Cerebellar cortex (tissue), 1 donor: ENCODE results near the gene A4GALT.
A peak's percentile ranks its signal among the peaks of the same experiment; 100 is the strongest.

Experiments
- DNase-seq: peaks from one replicate; pipeline ENCODE4 v3.0.0-alpha.2; 2015; ENCODE audit warnings: low spot score

The A4GALT gene

GRCh38 chr22:42648368-42649245, 72.1 kb downstream of the A4GALT start:
- peak; percentile 21 for DNase-seq

DNA sequence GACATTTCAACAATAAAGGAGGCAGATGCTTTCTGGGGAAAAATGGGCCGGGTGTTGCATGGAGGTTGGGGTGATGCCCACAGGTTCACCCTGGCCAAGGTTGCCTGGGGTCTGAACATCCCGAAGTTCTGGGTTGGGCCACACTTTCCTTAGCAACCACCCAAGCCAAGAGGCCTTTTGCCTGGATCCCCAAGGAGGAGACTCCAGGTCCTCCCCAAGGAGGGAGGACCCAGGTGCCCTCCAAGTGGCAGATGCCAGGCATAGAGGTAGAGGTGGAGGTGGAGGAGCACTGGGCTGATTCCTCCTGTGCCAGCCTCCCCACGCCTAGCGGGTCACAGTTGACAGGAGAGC, 72.7 kb downstream of the A4GALT start:
- DNase-seq, result no peak

- DNase-seq, result peak; percentile 58
These were observed 73.8 kb downstream of the A4GALT start for GRCh38 chr22:42646569-42647525.

GRCh38 chr22:42645938-42646568, 74.6 kb downstream of the A4GALT start:
- peak; percentile 43 for DNase-seq

- DNase-seq, result peak; percentile 42
These were observed 75.2 kb downstream of the A4GALT start for GRCh38 chr22:42645341-42645937.

DNA sequence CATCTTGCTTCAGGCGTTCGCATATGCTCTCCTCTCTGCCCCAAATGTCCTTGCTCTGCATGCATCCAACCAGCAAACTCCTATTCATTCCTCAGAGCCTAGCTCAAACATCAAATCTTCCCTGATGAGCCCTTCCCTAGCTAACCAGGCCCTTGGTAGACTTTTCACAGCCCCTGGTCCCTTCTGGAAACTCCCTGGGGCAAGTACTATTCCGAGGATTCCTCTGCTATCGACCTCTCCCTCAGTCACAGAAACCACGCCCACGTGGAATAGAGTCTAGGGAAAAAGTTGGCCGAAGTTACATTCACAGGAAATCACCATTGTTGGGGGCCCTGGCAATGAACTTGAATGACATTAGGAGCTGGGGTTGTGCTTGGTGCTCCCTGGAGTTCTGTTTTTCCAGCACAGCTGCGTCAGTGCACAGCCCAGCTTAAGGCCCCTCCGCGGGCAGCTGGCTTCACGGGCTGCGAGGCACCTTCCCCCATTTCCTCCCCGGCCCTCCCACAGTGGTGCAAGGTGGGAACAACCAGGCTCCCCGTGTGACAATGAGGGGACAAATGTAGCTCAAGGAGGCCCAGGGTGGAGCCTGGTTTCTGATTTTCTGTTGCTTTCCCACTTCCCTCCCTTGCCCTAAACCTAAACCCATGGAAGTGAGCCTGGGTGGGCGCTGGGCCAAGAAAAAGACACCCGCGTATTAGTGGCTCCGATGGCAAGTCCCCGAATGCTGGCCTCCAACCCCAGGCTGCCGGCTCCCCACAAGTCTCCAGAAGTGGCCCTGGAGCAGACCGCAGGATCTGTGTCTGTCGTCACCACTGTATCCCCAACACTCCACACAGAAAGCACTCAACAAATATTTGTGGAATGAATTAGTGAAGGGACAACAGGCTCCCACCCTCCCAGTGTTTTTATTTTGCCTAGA, 76.0 kb downstream of the A4GALT start:
- peak; percentile 32 for DNase-seq

DNA sequence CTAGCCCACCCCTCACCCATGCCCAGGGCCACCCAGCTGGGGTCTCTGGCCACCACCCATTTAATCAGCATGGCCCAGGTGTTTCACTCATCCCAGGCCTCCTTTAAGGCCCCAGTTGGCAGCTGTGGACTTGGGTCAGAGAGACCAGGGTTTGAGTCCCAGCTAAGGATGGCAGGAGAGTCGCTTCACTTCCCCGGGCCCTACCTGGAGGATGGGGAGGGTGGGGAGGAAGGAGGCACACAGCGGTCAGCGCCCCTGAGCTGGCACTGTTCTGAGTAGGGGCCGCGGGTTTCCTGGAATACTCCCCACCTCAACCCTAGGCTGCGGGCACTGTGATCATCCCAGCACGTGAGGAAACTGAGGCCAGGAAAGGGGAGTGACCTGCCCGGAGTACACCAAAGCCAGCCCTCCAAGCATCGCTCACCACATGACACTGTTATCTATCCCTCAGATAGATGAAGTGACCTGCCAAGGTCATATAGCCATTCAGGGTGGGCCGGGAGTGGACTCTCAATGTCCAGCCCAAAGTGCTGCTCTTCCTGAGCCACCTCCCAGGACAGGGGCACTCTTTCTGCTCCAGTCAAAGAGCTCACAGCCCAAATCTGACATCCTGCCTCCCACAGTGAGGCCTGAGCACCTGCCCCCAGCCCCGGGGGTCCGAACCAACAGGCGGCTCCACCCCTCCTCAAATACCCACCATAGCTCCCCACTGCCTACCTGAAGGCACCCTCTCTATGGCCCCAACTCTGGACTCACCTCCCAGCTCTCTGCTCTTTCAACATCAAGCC, 76.8 kb downstream of the A4GALT start:
- no peak for DNase-seq

DNA sequence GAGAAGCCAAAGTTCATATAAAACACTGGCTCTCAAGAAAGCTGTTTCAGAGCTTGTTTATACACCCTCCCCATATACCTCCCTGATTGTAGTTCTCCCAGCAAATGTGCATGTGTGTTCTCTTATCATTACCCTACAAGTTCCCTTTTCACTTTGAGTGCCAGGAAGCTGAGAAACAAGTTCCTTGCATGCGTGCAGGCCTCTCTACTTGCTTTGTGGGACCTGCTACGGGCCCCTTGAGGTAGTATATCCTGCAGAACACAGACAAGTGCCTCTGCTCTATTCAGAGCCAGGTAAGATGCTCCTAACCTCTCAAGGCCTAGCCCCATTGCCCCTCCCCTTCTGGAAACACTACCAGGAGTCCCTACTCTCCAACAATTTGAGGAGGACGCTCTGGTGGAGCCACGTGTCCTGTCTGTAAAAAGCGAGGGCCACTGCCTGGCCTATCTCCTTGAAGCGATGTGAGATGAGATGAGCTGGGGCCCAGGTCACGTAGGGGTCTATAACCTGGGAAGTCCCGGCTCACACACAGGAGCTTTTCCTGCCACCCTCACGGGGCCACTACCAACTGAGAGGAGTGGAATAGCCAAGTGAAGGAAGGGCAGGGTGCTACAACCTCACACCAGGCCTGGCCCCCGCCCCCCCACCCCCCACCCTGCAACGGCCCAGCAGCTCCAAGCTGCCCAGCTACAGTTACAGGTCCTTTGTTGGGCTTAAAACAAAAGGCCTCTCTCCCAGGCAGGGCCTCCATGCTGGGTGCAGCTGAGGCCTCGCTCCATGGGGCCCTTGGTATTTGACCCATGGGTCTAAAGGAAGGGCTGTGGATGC, 77.7 kb downstream of the A4GALT start:
- DNase-seq, result no peak
